K562 (cell line): Measurements from ENCODE around the gene RASSF3. TPM values are rescaled to one million over a fixed set of nuclear protein-coding genes. Genes with fewer than 3 reads are reported as not detected.

Experiments
- ARID1B ChIP-seq: fragments of 450-650 bp; IDR thresholded peaks from 2 replicates; pipeline ENCODE4 v1.6.1; 2016; ENCODE audit warnings: antibody characterized with exemption, mild to moderate bottlenecking, inconsistent platforms
- ARID3B ChIP-seq: fragments of 250-450 bp; sonication (Bioruptor Pico); IDR thresholded peaks from 2 replicates; pipeline ENCODE4 v1.4.0; 2020; ENCODE audit warnings: borderline replicate concordance
- ATF6 ChIP-seq: sonication (generic); formaldehyde crosslinking; IDR thresholded peaks from 2 replicates; pipeline ENCODE4 v1.4.0; 2020; ENCODE audit warnings: mild to moderate bottlenecking, missing genetic modification reagents
- E2F4 ChIP-seq: sonication (generic); formaldehyde crosslinking; IDR thresholded peaks from 2 replicates; pipeline ENCODE4 v1.8.0; 2022; ENCODE audit warnings: mild to moderate bottlenecking, low read depth, missing genetic modification reagents
- HDAC6 ChIP-seq: IDR thresholded peaks from 2 replicates; pipeline ENCODE4 v1.6.1; 2012; ENCODE audit warnings: low read depth, mild to moderate bottlenecking, control low read depth, inconsistent platforms, low read length, moderate library complexity
- HMGN3 ChIP-seq: IDR thresholded peaks from 2 replicates; pipeline ENCODE4 v1.6.1; 2011; ENCODE audit warnings: borderline replicate concordance, low read depth, mild to moderate bottlenecking, mixed read lengths, low read length; ENCODE audit not compliant: insufficient read length; ENCODE audit errors: extremely low read depth
- MEF2A ChIP-seq: IDR thresholded peaks from 2 replicates; pipeline ENCODE4 v1.6.1; 2011; ENCODE audit warnings: low read depth, mild to moderate bottlenecking, low read length, moderate library complexity; ENCODE audit not compliant: control insufficient read depth
- PBX2 ChIP-seq, 2 experiments: IDR thresholded peaks in 1 of 2; conservative IDR thresholded peaks in 1 of 2; 2 replicates each; pipeline ENCODE4 v1.6.1; 2016; ENCODE audit warnings: low read depth in 2 of 2, mild to moderate bottlenecking in 1 of 2, missing compliant biosample characterization in 1 of 2, missing genetic modification characterization in 1 of 2, moderate library complexity in 1 of 2
- PHB2 ChIP-seq: fragments of 450-650 bp; IDR thresholded peaks from 2 replicates; pipeline ENCODE4 v1.6.1; 2017; ENCODE audit warnings: low read depth
- RUNX1 ChIP-seq: sonication (generic); IDR thresholded peaks from 2 replicates; pipeline ENCODE4 v1.6.1; 2016; ENCODE audit warnings: antibody characterized with exemption, low read depth
- SIN3A ChIP-seq, 2 experiments: fragments of 150-350 bp in 1 of 2; IDR thresholded peaks; 2 replicates each; pipeline ENCODE4 v1.6.1; 2011 to 2016; ENCODE audit warnings: borderline replicate concordance in 2 of 2, low read depth in 2 of 2, low read length in 2 of 2, mild to moderate bottlenecking in 2 of 2, moderate library complexity in 2 of 2; ENCODE audit not compliant: control insufficient read depth in 1 of 2
- TBP ChIP-seq: optimal IDR thresholded peaks from 2 replicates; pipeline ENCODE3; 2011; ENCODE audit warnings: low read depth, low read length, improper control_type of control experiment
- TCFL5 ChIP-seq: fragments of 250-450 bp; sonication (Bioruptor Pico); conservative IDR thresholded peaks from 2 replicates; pipeline ENCODE4 v1.6.1; 2021; ENCODE audit warnings: mild to moderate bottlenecking, moderate library complexity, matching md5 sums
- ZNF217 ChIP-seq: sonication (generic); formaldehyde crosslinking; IDR thresholded peaks from 2 replicates; pipeline ENCODE4 v1.8.0; 2022; ENCODE audit warnings: mild to moderate bottlenecking, missing genetic modification reagents
- ZNF263 ChIP-seq: sonication (generic); formaldehyde crosslinking; IDR thresholded peaks from 2 replicates; pipeline ENCODE4 v1.8.0; 2022; ENCODE audit warnings: mild to moderate bottlenecking, missing genetic modification reagents, borderline replicate concordance
- ZNF398 ChIP-seq: fragments of 250-450 bp; sonication (Bioruptor Pico); IDR thresholded peaks from 2 replicates; pipeline ENCODE4 v1.8.0; 2021; ENCODE audit warnings: moderate library complexity, mild to moderate bottlenecking, inconsistent platforms
- ZNF717 ChIP-seq: fragments of 250-450 bp; sonication (Bioruptor Pico); IDR thresholded peaks from 2 replicates; pipeline ENCODE4 v1.5.0; 2021
- polyA plus RNA-seq, 8 experiments: library from polyadenylated mRNA; depleted of rRNA in 4 of 8; stranded (reverse) in 5 of 8; unstranded in 3 of 8; fragments of >200 nt; fragmentation: Nextera tagmentation in 2 of 8; fragmentation: Illumina TruSeq in 1 of 8; extraction: Ambion mirVana in 2 of 8; extraction: Trizol in 1 of 8; gene quantifications; 2 replicates each; pipeline versions ENCODE4 v1.2.1 to v1.2.3, GENCODE V29; 2011 to 2014; ENCODE audit warnings: inconsistent platforms in 1 of 8, missing spikeins in 1 of 8
- total RNA-seq, 7 experiments: library from RNA; depleted of rRNA in 6 of 7; stranded (reverse); fragments of >200 nt in 6 of 7; fragmentation: Illumina TruSeq in 2 of 7; extraction: Trizol in 2 of 7; gene quantifications; 2 replicates each; pipeline versions ENCODE4 v1.2.1 to v1.2.3, GENCODE V29; 2011 to 2021; ENCODE audit warnings: low replicate concordance in 1 of 7

RASSF3 gene
- total and polyA plus RNA-seq, 9 of the 15 experiments (the other 6 are each of a cell fraction or from before 2014, with no cell fraction given) = 3.7 to 39.2 (median 20.2) TPM

GRCh38 chr12:64656429-64656828 is 46.1 kb downstream of the RASSF3 start (continued):
- no peak for TF ChIP-seq E2F4 (CRISPR knock-in tag)
- TF ChIP-seq SIN3A (IDR thresholded peaks at IDR 0.05; ENCODE audit: borderline replicate concordance in 2 of 2, control insufficient read depth in 1 of 2, low read depth in 2 of 2, low read length in 2 of 2) = no peak
- TF ChIP-seq PBX2 (CRISPR knock-in tag; IDR thresholded peaks at IDR 0.05; ENCODE audit: low read depth) = no peak
- TF ChIP-seq PBX2 (tag; conservative IDR thresholded peaks at IDR 0.05; ENCODE audit: low read depth) = no peak; the same call in 1 of the 2 replicates
- no peak for TF ChIP-seq ARID3B (CRISPR knock-in tag)
- no peak for TF ChIP-seq RUNX1
- no peak for TF ChIP-seq HDAC6
- TF ChIP-seq ZNF398 (CRISPR knock-in tag) = no peak
- no peak for TF ChIP-seq ZNF717 (CRISPR knock-in tag)
- no peak for TF ChIP-seq TCFL5 (CRISPR knock-in tag)
- no peak for TF ChIP-seq TBP
- no peak for TF ChIP-seq PHB2
- TF ChIP-seq ATF6 (CRISPR knock-in tag) = no peak
- no peak for TF ChIP-seq HMGN3
- TF ChIP-seq ZNF217 (CRISPR knock-in tag) = no peak
- TF ChIP-seq MEF2A = no peak
- no peak for TF ChIP-seq ZNF263 (CRISPR knock-in tag)
- peak; percentile 89 for TF ChIP-seq ARID1B
